ENCODE results near the gene TBC1D2B. TPM values are rescaled to one million over a fixed set of nuclear protein-coding genes. Genes with fewer than 3 reads are reported as not detected.
"Not testable (repeated sequence)": the region's sequence is repeated elsewhere in the genome, so short reads cannot be mapped to it uniquely, and the experiment has no call there.

TBC1D2B gene
- total and polyA plus RNA-seq, 2 experiments from 2014 or later = 24.8 to 38.4 TPM

DNA sequence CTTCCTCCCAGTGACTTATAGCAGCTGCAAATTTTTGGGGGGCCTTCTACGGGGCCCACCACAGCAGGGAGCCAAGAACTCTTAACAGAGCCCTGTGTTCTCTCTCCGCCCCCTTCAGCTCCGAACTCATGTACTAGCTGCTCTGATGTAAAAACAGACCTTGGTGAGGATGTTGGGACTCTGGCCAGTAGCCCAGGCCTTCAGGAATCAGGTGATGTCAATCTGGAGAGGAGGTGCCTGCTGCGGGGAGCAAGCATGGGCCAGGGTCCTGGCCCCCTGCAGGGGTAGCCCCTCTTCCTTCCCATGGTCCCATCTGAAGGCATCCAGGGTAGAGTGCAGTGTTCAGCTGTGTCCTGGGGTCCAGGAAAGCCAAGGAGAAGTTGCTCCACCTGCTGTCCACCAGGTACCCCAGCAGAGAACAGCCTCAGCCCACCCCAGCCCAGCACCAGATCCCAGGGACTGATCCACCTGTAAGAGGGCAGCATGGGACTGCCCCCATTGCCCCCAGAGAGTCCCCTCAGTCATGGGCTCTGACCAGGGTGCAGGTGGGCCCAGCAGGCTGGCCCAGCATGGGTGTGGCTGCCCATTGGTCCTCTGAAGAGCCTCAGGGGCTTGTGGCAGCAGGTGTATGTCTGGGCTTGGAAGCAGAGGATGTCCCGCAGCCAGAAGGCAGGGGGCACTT is 126.3 kb downstream of the TBC1D2B start:
- 89% methylated on average over 4 of the region's 5 CpGs for WGBS (ENCODE audit: low lambda C conversion rate, missing lambda C conversion rate)
- H3K27ac ChIP-seq; H2AFZ ChIP-seq; H3K4me2 ChIP-seq; DNase-seq (ENCODE audit: low spot score); H3K9me3 ChIP-seq (ENCODE audit: low read depth); H3K27me3 ChIP-seq; H3K79me2 ChIP-seq; H3K4me1 ChIP-seq (ENCODE audit: insufficient read depth); H4K20me1 ChIP-seq (ENCODE audit: insufficient read depth, poor library complexity, severe bottlenecking); H3K4me3 ChIP-seq; H3K9me2 ChIP-seq (replicated peaks; ENCODE audit: insufficient read depth); H3K36me3 ChIP-seq (replicated peaks; ENCODE audit: insufficient read depth, low read depth): not testable (repeated sequence)

GRCh38 chr15:77950470-77950869 is 127.0 kb downstream of the TBC1D2B start:
- not testable (repeated sequence) for H4K20me1 ChIP-seq (ENCODE audit: insufficient read depth, poor library complexity, severe bottlenecking); H3K4me2 ChIP-seq; H3K79me2 ChIP-seq; H2AFZ ChIP-seq; H3K36me3 ChIP-seq (replicated peaks; ENCODE audit: insufficient read depth, low read depth); H3K4me1 ChIP-seq (ENCODE audit: insufficient read depth); H3K4me3 ChIP-seq; H3K27ac ChIP-seq; DNase-seq (ENCODE audit: low spot score); H3K9me3 ChIP-seq (ENCODE audit: low read depth); H3K9me2 ChIP-seq (replicated peaks; ENCODE audit: insufficient read depth); H3K27me3 ChIP-seq
- 88% methylated on average over 1 of the region's 2 CpGs for WGBS (ENCODE audit: low lambda C conversion rate, missing lambda C conversion rate)

- WGBS (ENCODE audit: low lambda C conversion rate, missing lambda C conversion rate) = 91% methylated on average over 2 of the region's 2 CpGs
- Histone ChIP-seq H3K79me2 (no peaks in the 10 kb centered on the region), H2AFZ (peak overlapping the region; percentile 85), H4K20me1 (ENCODE audit: insufficient read depth, poor library complexity, severe bottlenecking) (no peaks in the 10 kb centered on the region), H3K4me3 (no peak overlapping the region), H3K4me2 (no peak overlapping the region), H3K36me3 (replicated peaks; ENCODE audit: insufficient read depth, low read depth) (no peaks in the 10 kb centered on the region), H3K27ac (no peak overlapping the region), H3K27me3 (no peaks in the 10 kb centered on the region), H3K9me2 (replicated peaks; ENCODE audit: insufficient read depth) (no peaks in the 10 kb centered on the region), H3K9me3 (ENCODE audit: low read depth) (no peaks in the 10 kb centered on the region), H3K4me1 (ENCODE audit: insufficient read depth) (peaks cover 5% of the 10 kb centered on the region)
- TF ChIP-seq EZH2phosphoT487 (IDR thresholded peaks at IDR 0.05; ENCODE audit: low read depth, severe bottlenecking, unreplicated experiment) (no peak), CTCF (IDR thresholded peaks at IDR 0.05; ENCODE audit: poor library complexity) (no peak), EZH2 (IDR thresholded peaks at IDR 0.05; ENCODE audit: borderline replicate concordance) (no peak)
- DNase-seq (ENCODE audit: low spot score) = no peak
These were observed 131.9 kb downstream of the TBC1D2B start for GRCh38 chr15:77945566-77945965.

Small RNAs within 50 kb of the gene (small RNA-seq; reads per million reads assigned to genes)
- not detected for gene RF00092

Other genes with a start within 250 kb of the TBC1D2B start
- gene SH2D7, start 14.8 kb upstream of the TBC1D2B start, total RNA-seq = not detected in 2 replicates
- gene SH2D7, start 14.8 kb upstream of the TBC1D2B start, polyA plus RNA-seq = 0.22 TPM in 1 of 2 replicates, not detected in the other
- 48.9 and 68.9 TPM in 2 replicates for gene CIB2, start 53.7 kb upstream of the TBC1D2B start, total RNA-seq
- 40.5 and 46.3 TPM in 2 replicates for gene CIB2, start 53.7 kb upstream of the TBC1D2B start, polyA plus RNA-seq
- gene IDH3A, start 71.7 kb upstream of the TBC1D2B start, total RNA-seq = 81.0 and 102 TPM in 2 replicates
- 51.5 and 62.3 TPM in 2 replicates for gene IDH3A, start 71.7 kb upstream of the TBC1D2B start, polyA plus RNA-seq
- 0.08 and 0.93 TPM in 2 replicates for gene ACSBG1, start 156.9 kb upstream of the TBC1D2B start, total RNA-seq
- 0.10 and 0.47 TPM in 2 replicates for gene ACSBG1, start 156.9 kb upstream of the TBC1D2B start, polyA plus RNA-seq
- gene DNAJA4, start 186.9 kb upstream of the TBC1D2B start, total RNA-seq = 3.2 and 3.6 TPM in 2 replicates
- gene DNAJA4, start 186.9 kb upstream of the TBC1D2B start, polyA plus RNA-seq = 2.8 and 4.0 TPM in 2 replicates
- 60.6 and 69.5 TPM in 2 replicates for gene SKIC8, start 221.9 kb upstream of the TBC1D2B start, total RNA-seq
- 64.9 and 70.2 TPM in 2 replicates for gene SKIC8, start 221.9 kb upstream of the TBC1D2B start, polyA plus RNA-seq